ENCODE results near the gene SCRN1.

DNA sequence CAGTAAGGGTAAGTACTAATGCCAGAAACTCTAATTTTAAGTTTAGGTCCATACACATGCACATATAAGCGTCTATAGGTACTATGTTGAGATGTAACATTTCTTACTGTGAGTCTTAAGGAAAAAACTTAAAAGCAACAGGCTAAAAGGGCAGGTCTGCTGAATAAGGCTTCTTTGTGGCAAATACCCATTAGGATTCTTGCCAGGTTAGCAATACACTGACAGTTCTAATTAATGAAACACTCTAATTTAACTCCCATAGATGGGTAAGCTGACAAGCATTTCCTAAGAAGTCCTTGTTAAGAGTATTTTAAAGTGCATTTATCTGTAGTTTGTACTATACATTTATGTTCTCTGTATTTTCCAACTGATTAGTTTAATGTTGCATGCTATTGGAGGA, 14.0 kb downstream of the SCRN1 start:
- TF ChIP-seq, protein P1, sequence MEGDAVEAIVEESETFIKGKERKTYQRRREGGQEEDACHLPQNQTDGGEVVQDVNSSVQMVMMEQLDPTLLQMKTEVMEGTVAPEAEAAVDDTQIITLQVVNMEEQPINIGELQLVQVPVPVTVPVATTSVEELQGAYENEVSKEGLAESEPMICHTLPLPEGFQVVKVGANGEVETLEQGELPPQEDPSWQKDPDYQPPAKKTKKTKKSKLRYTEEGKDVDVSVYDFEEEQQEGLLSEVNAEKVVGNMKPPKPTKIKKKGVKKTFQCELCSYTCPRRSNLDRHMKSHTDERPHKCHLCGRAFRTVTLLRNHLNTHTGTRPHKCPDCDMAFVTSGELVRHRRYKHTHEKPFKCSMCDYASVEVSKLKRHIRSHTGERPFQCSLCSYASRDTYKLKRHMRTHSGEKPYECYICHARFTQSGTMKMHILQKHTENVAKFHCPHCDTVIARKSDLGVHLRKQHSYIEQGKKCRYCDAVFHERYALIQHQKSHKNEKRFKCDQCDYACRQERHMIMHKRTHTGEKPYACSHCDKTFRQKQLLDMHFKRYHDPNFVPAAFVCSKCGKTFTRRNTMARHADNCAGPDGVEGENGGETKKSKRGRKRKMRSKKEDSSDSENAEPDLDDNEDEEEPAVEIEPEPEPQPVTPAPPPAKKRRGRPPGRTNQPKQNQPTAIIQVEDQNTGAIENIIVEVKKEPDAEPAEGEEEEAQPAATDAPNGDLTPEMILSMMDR (conservative IDR thresholded peaks at IDR 0.05; ENCODE audit: low read length): no peak
- TF ChIP-seq EZH2phosphoT487 (IDR thresholded peaks at IDR 0.05; ENCODE audit: borderline replicate concordance, low read depth, low read length): no peak

Measured in OCI-LY7 (cell line).